Fibroblast of upper back skin (primary cell): Measurements from ENCODE around the gene P2RY6.
"Not testable (repeated sequence)": the region's sequence is repeated elsewhere in the genome, so short reads cannot be mapped to it uniquely, and the experiment has no call there.

Experiments
- DNase-seq: peaks from one replicate; pipeline ENCODE4 v3.0.0-alpha.2; 2013

P2RY6 gene

GRCh38 chr11:73262851-73263495 lies 9.2 kb upstream of the P2RY6 start:
- DNase-seq, result no peak

GRCh38 chr11:73263640-73264039 lies 8.5 kb upstream of the P2RY6 start:
- DNase-seq, result no peak

GRCh38 chr11:73265278-73265810 lies 6.8 kb upstream of the P2RY6 start:
- DNase-seq, result no peak

- DNase-seq, result no peak
Observed at GRCh38 chr11:73265853-73266645, 6.1 kb upstream of the P2RY6 start.

- DNase-seq, result no peak
Observed at GRCh38 chr11:73266646-73267020, 5.5 kb upstream of the P2RY6 start.

GRCh38 chr11:73267122-73267846 lies 4.9 kb upstream of the P2RY6 start:
- no peak for DNase-seq

GRCh38 chr11:73267906-73268540 lies 4.1 kb upstream of the P2RY6 start:
- no peak for DNase-seq

GRCh38 chr11:73268671-73269271 lies 3.4 kb upstream of the P2RY6 start:
- no peak for DNase-seq

- DNase-seq, result no peak
Observed at GRCh38 chr11:73269459-73270015, 2.6 kb upstream of the P2RY6 start.

GRCh38 chr11:73270016-73270854 lies 1.9 kb upstream of the P2RY6 start:
- no peak for DNase-seq

GRCh38 chr11:73270855-73271477 lies 1.2 kb upstream of the P2RY6 start:
- DNase-seq, result no peak

- not testable (repeated sequence) for DNase-seq
Observed at GRCh38 chr11:73271478-73271865, 666 bp upstream of the P2RY6 start.

GRCh38 chr11:73272680-73273038 lies 521 bp downstream of the P2RY6 start:
- DNase-seq, result no peak

GRCh38 chr11:73273222-73273895 lies 1.2 kb downstream of the P2RY6 start:
- DNase-seq, result no peak

- not testable (repeated sequence) for DNase-seq
Observed at GRCh38 chr11:73274191-73274590, 2.1 kb downstream of the P2RY6 start.

- DNase-seq, result no peak
Observed at GRCh38 chr11:73274722-73275380, 2.7 kb downstream of the P2RY6 start.

- DNase-seq, result no peak
Observed at GRCh38 chr11:73275381-73275750, 3.2 kb downstream of the P2RY6 start.

- DNase-seq, result no peak
Observed at GRCh38 chr11:73277467-73277866, 5.3 kb downstream of the P2RY6 start.

- no peak for DNase-seq
Observed at GRCh38 chr11:73280626-73281025, 8.5 kb downstream of the P2RY6 start.

GRCh38 chr11:73281201-73281741 lies 9.1 kb downstream of the P2RY6 start:
- no peak for DNase-seq
